NCI-H2029 (cell line): ENCODE data around the gene CEP164.
"Not testable (repeated sequence)": the region's sequence is repeated elsewhere in the genome, so short reads cannot be mapped to it uniquely, and the experiment has no call there.

ENCODE experiments used
- DNase-seq: peaks from one replicate; lab custom pipeline; 2025; lab: John Stamatoyannopoulos, UW

The CEP164 gene

DNA sequence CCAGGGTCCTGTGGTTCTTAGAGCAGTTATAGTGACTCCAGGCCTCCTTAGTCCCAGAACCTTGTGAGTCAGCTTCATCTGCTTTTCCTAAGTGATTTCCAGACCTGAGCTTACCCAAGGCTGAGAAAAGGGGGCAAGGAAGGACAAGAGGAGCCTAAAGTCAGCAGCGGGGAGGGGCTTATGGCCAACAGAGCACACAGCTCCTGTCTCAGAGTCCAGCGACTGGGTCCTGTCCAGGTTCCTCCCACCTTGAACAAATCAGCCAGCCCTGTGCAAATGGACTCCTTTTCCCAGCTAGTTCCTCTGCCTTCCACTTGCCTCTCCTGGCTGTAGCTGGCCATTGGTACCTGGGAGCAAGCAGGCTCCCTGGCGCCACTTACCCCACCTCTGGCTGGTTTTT lies 22.5 kb upstream of the CEP164 start:
- DNase-seq, result no peak

GRCh38 chr11:117309310-117309709 lies 18.3 kb upstream of the CEP164 start:
- DNase-seq, result no peak

DNA sequence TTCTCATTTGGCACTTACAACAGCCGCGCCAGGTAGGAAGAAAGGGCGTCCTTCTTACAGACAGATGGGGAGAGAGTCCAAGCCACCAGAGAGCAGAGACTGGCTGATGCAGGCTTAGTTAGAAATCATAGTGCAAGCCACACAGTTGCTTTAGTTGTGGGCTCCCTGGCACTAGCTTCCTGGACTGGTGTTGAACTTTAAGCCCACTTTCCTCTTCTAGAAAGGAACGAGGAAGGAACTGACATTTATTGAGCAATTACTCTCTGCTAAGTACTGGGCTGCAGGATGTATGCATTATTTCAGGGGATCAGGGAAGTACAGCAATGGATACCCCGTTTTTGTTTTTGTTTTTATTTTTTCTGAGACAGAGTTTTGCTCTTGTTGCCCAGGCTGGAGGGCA lies 14.6 kb upstream of the CEP164 start:
- no peak for DNase-seq

DNA sequence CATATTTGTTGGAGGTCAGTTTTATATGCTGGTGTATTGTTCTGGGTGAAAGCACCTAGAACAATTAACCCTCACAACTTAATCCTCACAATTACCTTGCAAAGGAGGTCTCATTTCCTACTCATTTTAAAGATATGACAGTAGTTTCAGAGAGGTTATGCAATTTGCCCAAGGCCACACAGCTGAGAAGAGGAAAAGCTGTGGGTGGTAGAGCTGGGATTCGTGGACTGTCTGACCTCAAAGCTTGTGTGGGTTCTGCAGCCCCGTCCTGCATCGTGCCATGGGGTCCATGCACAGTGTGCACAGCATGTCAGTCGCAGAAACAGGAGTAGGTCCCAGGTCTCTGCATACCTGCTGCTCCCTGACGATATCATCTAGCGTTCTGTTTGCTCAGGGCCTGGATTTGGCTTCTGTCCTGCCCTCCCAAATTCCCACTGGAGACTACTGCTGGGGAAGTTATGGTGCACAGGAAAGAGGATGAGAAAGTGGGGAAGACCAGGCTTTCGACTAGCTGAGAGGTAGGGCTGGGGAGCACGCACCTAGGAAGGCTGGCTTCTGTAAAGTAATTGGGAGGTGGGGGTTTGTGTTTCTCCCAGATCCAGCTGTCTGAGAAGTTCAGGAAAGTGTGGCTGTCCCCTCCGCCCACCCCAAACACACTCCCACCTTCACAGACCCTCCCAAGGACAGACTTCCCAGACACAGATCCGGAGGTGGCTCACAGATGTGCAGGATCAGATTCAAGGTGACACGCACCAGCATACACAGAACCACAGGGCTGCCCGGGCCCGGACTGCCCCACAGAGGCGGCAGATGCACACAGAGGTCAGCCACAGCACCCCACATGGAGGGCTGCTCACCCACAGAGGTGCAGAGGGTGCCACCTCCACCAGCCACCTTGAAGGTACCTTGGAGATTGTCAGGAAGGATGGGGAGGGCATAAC lies 13.6 kb upstream of the CEP164 start:
- DNase-seq, result no peak

GRCh38 chr11:117314840-117315239 lies 12.8 kb upstream of the CEP164 start:
- DNase-seq, result no peak

- no peak for DNase-seq
Measured at GRCh38 chr11:117315285-117316196, 12.1 kb upstream of the CEP164 start.

DNA sequence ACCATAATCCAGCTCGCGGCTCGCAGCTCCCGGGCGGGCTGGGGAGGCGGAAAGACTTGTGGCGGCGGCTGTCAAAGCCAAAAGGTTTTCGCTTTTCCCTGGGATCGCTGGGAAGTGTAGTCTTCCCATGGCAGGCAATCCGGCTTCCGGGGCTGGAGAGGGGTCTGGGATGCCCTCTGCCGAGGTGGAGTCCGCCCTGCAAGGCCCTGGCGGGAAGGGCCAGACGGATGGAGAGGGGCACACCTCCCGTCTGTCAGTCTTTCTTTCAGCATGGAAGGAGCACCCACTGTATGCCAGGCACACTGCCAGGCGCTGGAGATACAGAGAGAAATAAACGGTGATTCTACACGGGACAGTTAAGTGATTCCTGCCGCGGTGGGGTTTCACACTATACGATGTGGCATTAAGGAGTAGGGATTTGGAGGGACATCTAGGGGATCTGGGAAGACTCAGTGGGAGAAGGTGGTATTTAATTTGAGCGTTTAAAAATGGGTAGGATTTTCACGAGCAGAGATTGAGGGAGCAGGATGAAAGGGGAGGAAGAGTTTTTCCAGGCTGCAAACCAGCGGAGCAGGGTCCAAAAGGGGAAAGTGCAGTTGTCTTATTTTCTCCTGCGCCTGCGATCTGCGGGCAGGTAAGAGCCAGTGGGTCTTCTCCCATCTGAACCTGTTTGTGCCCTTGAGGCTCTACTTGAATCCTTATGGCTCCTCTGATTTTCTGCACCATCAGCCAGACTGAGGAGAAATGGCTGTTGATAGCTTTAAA lies 11.3 kb upstream of the CEP164 start, which contains the start of gene BACE1:
Gene BACE1 (minus strand): TSS at position 60 of the 765 bp plus-strand sequence. CDS start 461 bp downstream, outside the sequence.
- peak; percentile 54 for DNase-seq

DNA sequence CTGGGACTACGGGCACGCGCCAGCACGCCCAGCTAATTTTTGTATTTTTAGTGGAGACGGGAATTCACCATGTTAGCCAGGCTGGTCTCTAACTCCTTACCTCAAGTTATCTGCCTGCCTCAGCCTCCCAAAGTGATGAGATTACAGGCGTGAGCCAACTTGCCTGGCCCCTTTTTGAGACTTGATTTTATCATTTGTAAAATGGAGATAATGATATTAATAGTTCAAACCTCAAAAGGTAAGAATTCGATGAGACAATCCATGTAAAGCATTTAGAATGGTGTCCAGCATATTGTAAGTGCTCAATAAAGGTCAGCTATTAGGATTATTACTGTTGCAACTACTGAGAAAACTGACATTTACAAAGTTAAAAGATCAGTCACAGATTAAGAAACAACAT lies 8.9 kb upstream of the CEP164 start:
- DNase-seq, result no peak

DNA sequence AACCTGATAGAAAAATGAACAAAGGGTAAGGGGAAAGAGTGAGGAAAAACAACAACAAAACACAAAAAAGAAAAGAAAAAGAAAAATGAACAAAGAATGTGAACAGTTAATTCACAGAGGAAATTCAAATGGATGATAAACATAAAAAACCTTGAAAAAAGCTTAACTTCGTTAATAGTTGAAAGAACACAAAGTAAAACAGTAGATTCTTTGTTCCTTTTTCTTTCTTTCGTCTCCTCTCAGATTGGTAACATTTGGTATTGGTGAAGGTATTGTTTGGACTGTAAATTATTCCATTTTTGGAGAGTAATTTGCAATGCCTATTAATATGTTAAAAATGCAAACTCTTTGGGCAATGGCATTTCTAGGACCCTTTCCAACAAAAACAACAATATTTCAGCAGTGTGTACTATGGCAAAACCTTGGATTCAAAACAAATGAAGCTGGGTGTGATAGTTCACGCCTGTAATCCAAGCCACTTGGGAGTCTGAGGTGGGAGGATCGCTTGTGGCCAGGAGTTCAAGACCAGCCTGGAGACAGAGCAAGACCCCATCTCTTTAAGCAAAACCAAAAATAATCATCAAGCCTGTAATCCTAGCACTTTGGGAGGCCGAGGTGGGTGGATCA lies 8.3 kb upstream of the CEP164 start:
- no peak for DNase-seq

DNA sequence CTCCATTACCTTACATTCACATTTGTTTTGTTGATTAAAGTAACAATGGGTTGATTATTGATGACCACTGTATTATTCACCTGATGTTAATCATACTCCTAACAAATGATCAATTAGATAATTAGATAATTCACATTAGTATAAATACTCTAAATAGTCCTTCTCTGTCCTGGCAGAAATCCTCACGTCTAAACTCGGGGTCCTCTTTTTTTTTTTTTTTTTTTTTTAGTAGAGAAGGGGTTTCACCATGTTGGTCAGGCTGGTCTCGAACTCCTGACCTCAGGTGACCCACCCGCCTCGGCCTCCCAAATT lies 443 bp upstream of the CEP164 start:
- not testable (repeated sequence) for DNase-seq

DNA sequence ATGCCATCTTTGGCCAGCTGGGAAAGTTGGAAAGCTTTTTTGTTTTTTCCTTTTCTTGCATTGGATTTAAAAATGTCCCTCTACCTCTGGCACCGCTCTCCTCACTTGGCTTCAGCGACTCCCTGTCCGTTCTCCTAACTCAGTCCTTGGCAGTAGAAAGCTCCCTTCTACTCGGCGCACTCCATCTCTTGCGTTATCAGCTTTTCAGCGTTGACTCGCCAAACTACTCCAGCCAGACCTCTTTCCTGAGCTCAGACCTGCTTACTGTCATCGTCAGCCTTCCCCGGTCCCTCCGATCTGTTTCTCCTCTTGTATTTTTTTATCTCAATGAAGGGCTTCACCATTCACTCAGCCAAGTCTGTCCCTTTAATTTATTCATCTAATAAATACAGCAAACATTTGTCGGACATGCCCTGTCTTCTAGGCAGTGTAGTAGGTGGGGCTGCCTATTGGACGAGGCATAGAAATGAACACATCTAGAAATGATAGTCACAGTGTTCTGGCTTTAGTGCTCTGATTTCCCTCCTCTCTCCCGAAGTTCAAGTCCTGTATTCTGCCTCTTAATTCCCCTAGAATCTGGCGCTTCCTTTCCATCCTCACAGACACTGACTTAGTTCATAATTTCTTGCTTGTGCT lies 839 bp downstream of the CEP164 start:
- DNase-seq, result no peak

GRCh38 chr11:117332843-117333242 lies 5.2 kb downstream of the CEP164 start:
- DNase-seq, result no peak

- no peak for DNase-seq
Measured at GRCh38 chr11:117333917-117334316, 6.3 kb downstream of the CEP164 start.

DNA sequence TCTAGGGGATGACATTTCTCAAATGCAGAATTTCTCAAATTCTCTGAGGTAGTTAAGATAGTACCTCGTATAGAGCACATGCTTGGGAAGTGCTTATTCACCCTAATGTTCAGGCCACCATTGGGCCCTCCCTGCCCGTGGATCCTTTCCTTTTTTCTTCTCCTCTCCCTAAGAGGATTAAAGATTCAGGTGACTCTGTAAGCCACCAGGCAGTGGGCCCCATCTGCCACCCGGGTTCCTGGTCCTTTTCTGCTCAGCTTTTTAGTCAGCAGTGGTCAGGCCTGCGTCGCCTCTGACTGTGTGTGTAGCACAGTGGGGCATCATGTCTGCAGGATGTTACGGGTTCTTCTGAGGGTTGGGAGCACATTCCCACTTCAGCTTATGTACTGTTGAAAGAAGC lies 7.2 kb downstream of the CEP164 start:
- DNase-seq, result no peak

DNA sequence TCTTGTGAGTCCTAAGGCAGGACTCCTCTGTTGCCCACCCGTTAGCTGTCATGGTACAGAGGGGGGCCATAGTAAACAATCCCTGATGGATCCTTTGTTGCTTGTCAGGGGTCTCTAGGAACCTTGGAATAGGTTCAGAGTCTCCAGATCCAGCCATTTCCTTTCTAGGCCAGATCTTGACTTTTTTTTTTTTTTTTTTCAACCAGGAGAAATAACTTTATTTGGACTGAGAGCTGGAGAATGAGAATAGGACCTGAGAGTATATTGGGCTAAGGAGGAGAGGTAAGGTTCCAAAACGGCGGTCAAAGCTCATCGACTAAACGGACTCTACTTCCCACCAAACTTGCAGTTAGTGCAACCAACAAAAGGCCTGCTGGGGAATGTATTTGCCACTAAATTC lies 7.7 kb downstream of the CEP164 start:
- DNase-seq, result no peak

- DNase-seq, result no peak
Measured at GRCh38 chr11:117337076-117337475, 9.4 kb downstream of the CEP164 start.

DNA sequence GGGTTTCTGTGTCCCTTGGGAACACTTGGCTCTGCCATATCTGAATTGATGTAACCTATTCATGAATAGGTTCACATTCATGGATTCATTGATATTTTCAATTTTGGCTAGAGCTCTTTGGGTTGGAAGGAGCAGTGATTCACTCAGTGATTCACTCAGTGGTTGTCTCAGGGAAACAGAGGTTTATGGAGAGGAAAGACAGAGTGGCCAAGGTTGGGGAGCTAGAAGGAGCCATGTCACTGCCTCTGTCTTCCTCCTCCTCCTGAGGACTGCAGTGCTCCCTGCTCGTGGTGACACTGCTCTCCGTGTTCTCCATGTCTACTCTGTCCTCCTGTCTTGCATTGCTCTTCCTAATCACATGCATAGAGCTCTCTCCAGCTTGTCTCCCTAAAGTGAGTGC lies 17.4 kb downstream of the CEP164 start:
- DNase-seq, result no peak

- DNase-seq, result no peak
Measured at GRCh38 chr11:117354550-117354949, 26.9 kb downstream of the CEP164 start.

GRCh38 chr11:117356126-117356890 lies 28.7 kb downstream of the CEP164 start:
- no peak for DNase-seq

DNA sequence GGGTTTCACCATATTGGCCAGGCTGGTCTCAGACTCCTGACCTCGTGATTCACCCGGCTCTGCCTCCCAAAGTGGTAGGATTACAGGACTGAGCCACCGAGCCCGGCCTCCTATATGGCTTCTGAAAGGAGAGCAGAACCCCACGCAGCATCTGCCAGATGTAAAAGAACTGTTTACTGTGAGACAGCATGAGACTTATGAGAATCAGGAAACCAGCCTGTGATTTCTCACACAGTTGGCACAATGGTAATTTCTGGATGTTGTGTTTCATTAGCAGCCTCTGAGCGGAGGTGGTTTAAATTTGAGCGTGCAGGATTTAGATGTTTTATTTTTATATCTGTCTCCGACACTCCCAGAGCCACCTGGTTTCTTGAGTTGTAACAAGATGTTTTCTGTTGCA lies 33.8 kb downstream of the CEP164 start:
- DNase-seq, result no peak
